ENCODE results near the gene RABL6.
"Not testable (repeated sequence)": the region's sequence is repeated elsewhere in the genome, so short reads cannot be mapped to it uniquely, and the experiment has no call there.

Gene RABL6

DNA sequence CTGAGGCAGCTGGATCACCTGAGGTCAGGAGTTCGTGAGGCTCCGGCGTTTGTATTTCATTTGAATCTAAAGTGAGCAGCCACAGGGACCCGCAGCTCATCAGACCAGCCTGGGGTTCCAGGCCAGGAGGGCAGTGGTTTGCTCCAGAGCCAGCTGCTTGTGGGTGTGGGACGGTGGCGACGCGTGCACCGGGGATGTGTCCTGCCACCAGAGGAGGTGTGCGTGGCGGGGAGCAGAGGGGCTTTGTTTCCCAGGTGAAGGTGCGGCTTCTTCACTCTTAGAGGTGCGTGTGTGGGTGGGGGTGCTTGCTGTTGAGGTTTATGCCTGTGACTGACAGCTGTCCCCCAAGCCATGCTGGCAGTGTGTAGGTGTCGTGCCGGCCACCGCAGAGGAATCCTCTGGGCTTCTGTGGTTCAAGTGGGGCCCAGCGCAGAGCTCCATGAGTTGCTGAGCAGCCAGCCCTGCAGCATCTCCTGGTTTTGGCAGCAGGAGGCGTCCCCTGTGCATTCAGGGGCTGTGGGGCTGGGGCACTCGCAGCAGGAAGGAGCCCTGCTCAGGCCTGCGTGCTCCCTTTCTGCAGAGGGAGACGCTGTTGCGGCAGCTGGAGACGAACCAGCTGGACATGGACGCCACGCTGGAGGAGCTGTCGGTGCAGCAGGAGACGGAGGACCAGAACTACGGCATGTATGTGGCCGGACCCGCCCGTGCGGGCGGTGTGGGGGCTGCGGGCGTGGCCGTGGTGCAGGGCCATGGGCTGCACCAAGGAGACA is 27.6 kb downstream of the RABL6 start:
- DNase-seq (ENCODE audit: low read depth, low spot score): no peak
- TF ChIP-seq, protein P1, sequence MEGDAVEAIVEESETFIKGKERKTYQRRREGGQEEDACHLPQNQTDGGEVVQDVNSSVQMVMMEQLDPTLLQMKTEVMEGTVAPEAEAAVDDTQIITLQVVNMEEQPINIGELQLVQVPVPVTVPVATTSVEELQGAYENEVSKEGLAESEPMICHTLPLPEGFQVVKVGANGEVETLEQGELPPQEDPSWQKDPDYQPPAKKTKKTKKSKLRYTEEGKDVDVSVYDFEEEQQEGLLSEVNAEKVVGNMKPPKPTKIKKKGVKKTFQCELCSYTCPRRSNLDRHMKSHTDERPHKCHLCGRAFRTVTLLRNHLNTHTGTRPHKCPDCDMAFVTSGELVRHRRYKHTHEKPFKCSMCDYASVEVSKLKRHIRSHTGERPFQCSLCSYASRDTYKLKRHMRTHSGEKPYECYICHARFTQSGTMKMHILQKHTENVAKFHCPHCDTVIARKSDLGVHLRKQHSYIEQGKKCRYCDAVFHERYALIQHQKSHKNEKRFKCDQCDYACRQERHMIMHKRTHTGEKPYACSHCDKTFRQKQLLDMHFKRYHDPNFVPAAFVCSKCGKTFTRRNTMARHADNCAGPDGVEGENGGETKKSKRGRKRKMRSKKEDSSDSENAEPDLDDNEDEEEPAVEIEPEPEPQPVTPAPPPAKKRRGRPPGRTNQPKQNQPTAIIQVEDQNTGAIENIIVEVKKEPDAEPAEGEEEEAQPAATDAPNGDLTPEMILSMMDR (IDR thresholded peaks at IDR 0.05; ENCODE audit: low read depth, low read length): no peak
- no peak overlapping the region for H3K4me3 ChIP-seq (ENCODE audit: low read depth, low read length)
- in situ Hi-C loops (cut with HindIII; ENCODE audit: low sequenced_read_pairs): no loop called here

DNA sequence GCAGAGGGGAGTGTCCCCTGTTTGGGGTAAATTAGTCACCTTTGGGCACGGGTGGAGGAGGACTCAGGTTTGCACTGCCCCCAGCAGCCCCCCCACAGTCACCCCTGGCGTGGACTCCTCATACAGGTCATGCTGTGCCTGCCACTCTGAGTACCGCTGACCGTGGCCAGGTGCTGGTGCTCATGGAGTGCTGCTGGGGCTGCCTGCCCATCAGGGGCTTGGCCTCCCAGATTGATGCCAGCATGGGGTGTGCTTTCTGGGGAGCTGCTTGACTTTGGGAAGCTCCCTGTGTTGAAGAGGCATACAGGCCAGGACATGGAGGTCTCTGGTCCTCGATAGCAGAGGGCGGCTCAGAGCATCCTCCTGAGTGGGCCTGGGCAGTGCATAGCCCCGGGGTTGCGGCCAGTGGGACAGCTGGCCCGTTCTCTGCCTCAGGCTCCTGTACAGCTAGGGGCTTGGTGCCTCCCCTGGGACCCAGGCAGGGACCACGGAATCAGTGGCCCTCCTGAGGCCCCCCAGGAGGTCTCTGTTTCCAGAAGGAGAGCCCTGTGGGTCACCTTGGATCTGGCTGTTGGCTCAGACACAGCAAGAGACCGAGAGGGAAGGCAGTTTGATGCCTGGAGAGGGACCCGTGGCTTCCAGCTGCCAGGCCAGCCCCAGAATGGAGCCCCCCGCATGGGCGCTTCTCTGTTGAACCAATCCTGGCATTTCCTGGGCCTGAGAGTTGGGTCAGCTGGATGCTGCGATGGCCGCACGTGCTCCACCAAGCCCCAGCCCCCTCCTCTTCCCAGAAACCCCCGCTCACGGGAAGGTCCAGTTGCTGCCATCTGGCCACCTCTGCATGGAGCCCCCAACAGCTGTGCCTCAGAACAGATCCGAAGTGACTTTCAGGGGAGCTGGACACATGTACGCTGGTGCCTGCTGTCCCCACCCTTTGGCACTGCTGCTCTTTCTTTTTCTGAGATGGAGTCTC is 28.5 kb downstream of the RABL6 start:
- DNase-seq (ENCODE audit: low read depth, low spot score): no peak
- in situ Hi-C loops (cut with HindIII; ENCODE audit: low sequenced_read_pairs): no loop called here
- no peak overlapping the region for H3K4me3 ChIP-seq (ENCODE audit: low read depth, low read length)
- TF ChIP-seq, protein P1 (IDR thresholded peaks at IDR 0.05; ENCODE audit: low read depth, low read length): no peak

DNA sequence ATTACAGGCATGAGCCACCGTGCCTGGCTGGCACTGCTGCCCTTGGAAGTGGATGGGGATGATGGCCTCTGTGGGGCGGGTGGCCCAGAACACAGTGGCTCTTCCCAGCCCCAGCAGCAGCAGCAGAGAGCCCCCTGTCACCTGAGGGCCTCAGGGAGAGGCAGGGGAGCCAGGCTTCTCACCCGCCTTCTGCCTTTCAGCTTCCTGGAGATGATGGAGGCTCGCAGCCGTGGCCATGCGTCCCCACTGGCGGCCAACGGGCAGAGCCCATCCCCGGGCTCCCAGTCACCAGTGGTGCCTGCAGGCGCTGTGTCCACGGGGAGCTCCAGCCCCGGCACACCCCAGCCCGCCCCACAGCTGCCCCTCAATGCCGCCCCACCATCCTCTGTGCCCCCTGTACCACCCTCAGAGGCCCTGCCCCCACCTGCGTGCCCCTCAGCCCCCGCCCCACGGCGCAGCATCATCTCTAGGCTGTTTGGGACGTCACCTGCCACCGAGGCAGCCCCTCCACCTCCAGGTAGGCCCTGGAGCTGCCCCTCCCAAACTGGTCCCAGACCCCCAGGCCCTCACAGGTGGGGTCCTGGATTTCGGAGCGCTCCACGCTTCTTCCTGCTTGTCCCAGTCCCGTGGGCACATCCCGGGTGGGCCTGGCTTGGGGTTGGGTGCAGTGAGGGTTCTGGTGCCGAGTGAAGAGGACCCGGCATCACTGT is 29.6 kb downstream of the RABL6 start:
- in situ Hi-C loops (cut with HindIII; ENCODE audit: low sequenced_read_pairs): no loop called here
- TF ChIP-seq, protein P1 (IDR thresholded peaks at IDR 0.05; ENCODE audit: low read depth, low read length): no peak
- H3K4me3 ChIP-seq (ENCODE audit: low read depth, low read length): no peak overlapping the region
- DNase-seq (ENCODE audit: low read depth, low spot score): no peak

DNA sequence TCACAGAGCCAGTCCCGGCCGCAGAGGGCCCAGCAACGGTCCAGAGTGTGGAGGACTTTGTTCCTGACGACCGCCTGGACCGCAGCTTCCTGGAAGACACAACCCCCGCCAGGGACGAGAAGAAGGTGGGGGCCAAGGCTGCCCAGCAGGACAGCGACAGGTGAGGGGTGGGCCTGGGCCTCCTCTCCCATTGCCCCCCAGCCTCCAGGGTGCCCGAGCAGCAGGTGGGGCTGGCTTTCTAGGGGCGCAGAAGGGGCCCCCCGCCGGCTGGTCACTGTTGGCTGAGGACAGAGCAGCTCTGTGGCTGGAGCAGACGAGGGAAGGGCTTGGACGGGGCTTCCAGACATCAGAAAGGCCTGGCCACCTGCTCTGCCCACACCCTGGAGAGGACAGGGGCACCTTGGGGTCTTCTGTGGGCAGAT is 30.1 kb downstream of the RABL6 start:
- H3K4me3 ChIP-seq (ENCODE audit: low read depth, low read length); DNase-seq (ENCODE audit: low read depth, low spot score); in situ Hi-C loops (cut with HindIII; ENCODE audit: low sequenced_read_pairs): not testable (repeated sequence)

DNA sequence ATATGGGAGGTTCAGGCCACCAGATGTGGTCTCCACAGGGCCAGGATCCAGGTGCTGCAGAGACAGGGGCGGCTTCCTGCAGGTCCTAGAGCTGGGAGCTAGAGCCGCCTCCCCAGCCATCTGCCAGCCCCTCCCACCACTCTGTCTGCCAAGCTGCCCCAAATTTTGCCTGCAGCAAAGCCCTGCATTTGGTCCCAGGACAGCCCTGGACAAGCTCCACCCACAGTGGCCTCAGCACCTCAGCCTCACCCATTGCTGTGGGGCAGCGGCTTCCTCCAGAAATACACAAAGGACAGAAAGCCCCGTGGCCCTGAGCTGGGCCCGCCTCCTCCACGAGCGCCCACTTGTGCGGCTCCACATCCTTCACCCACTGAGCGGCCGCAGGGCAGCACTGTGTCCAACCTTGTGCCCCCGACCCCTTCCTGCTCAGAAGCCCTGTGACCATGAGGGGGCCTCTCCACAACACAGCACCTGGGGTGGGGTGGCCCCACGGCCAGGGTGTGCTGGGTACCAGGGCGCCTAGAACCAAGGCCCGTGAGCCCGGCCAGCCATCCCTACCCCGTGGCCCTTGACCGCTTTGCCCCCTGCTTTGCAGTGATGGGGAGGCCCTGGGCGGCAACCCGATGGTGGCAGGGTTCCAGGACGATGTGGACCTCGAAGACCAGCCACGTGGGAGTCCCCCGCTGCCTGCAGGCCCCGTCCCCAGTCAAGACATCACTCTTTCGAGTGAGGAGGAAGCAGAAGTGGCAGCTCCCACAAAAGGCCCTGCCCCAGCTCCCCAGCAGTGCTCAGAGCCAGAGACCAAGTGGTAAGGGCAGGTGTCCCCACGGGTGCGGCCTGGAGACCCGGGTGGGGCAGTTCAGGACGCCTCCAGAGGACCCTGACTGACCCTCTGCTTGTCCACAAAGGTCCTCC is 30.8 kb downstream of the RABL6 start:
- in situ Hi-C loops (cut with HindIII; ENCODE audit: low sequenced_read_pairs): no loop called here
- no peak overlapping the region for H3K4me3 ChIP-seq (ENCODE audit: low read depth, low read length)
- no peak for DNase-seq (ENCODE audit: low read depth, low spot score)
- TF ChIP-seq, protein P1 (IDR thresholded peaks at IDR 0.05; ENCODE audit: low read depth, low read length): no peak

DNA sequence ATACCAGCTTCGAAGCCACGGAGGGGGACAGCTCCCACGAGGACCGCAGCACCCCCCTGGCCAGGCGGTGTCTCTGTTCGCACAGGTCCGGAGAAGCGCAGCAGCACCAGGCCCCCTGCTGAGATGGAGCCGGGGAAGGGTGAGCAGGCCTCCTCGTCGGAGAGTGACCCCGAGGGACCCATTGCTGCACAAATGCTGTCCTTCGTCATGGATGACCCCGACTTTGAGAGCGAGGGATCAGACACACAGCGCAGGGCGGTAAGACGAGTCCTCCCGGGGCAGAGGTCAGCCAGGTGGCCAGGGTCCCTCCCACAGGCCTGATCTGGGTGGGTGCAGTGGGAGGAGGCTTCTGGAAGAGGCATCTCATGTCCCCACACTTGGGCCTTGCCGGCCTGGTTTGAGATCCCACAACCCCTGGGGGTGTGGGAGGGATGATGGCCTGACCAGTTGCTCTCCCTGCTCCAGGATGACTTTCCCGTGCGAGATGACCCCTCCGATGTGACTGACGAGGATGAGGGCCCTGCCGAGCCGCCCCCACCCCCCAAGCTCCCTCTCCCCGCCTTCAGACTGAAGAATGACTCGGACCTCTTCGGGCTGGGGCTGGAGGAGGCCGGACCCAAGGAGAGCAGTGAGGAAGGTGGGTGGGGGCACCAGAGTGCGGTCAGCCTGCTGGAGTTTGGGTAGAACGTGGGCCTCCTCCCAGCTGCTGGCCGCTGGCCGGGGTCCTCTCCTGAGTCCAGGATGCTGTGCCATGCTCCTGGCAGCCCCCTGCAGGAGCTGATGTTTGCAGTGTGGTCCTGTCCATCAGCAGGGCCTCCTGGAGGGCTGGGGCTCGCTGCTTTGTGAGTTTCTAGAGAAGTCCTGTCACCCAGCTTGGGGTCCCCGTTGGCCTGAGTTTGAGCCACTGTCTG is 31.7 kb downstream of the RABL6 start:
- no peak for DNase-seq (ENCODE audit: low read depth, low spot score)
- H3K4me3 ChIP-seq (ENCODE audit: low read depth, low read length): no peak overlapping the region
- TF ChIP-seq, protein P1 (IDR thresholded peaks at IDR 0.05; ENCODE audit: low read depth, low read length): no peak
- in situ Hi-C loops (cut with HindIII; ENCODE audit: low sequenced_read_pairs): no loop called here

All from astrocyte of the spinal cord (primary cell).